AG10803 (cell line): ENCODE results near the gene HMOX2.
A peak's percentile ranks its signal among the peaks of the same experiment; 100 is the strongest.

Experiments used
- DNase-seq: peaks from one replicate; pipeline ENCODE4 v3.0.0; 2010; ENCODE audit warnings: low read depth
- H3K4me3 ChIP-seq: 2 replicates; pipeline ENCODE4 v1.5.1; 2011; ENCODE audit warnings: mild to moderate bottlenecking, low read length, control low read depth
- CTCF ChIP-seq: conservative IDR thresholded peaks from 2 replicates; pipeline ENCODE4 v1.5.1; 2011; ENCODE audit warnings: mild to moderate bottlenecking, low read length, control low read depth, inconsistent platforms

Gene HMOX2

GRCh38 chr16:4533490-4533889, 57.3 kb downstream of the HMOX2 start:
- no peak for TF ChIP-seq CTCF
- no peak for DNase-seq

GRCh38 chr16:4534151-4534790, 58.1 kb downstream of the HMOX2 start:
- no peak for DNase-seq
- H3K4me3 ChIP-seq = no peak overlapping the region
- no peak for TF ChIP-seq CTCF

More at GRCh38 chr16:4533490-4533889, 57.3 kb downstream of the HMOX2 start:
- no peak overlapping the region for H3K4me3 ChIP-seq

- DNase-seq = no peak
- no peak overlapping the region for H3K4me3 ChIP-seq
- no peak for TF ChIP-seq CTCF
These were observed 59.5 kb downstream of the HMOX2 start for GRCh38 chr16:4535627-4536108.

- H3K4me3 ChIP-seq = no peak overlapping the region
- TF ChIP-seq CTCF = no peak
- no peak for DNase-seq
These were observed 60.4 kb downstream of the HMOX2 start for GRCh38 chr16:4536391-4537106.

- no peak for TF ChIP-seq CTCF
- no peak for DNase-seq
- peak overlapping the region; percentile 68 for H3K4me3 ChIP-seq
These were observed 61.5 kb downstream of the HMOX2 start for GRCh38 chr16:4537376-4538343.

GRCh38 chr16:4538350-4539235, 62.4 kb downstream of the HMOX2 start, which contains the start of gene CDIP1:
TSS of gene CDIP1 (minus strand) at chr16:4538773. CDS start at chr16:4514130, 24,643 bp downstream.
- TF ChIP-seq CTCF = no peak
- peak; percentile 88 for DNase-seq
- H3K4me3 ChIP-seq = peak within 1 kb of the TSS; percentile 68
